Ishikawa (cell line): ENCODE data around the gene CRTC1.

ENCODE experiments used
- CEBPB ChIP-seq: IDR thresholded peaks from 2 replicates; pipeline ENCODE4 v1.6.1; 2012
- CREB1 ChIP-seq: IDR thresholded peaks from 2 replicates; pipeline ENCODE4 v1.6.1; 2012; ENCODE audit warnings: low read depth
- EGR1 ChIP-seq: IDR thresholded peaks from 2 replicates; pipeline ENCODE4 v1.6.1; 2012
- EP300 ChIP-seq: IDR thresholded peaks from 2 replicates; pipeline ENCODE4 v1.6.1; 2012; ENCODE audit warnings: borderline replicate concordance
- FOXM1 ChIP-seq: IDR thresholded peaks from 2 replicates; pipeline ENCODE4 v1.6.1; 2012; ENCODE audit warnings: low read depth, borderline replicate concordance
- NFIC ChIP-seq: IDR thresholded peaks from 2 replicates; pipeline ENCODE4 v1.6.1; 2012
- RAD21 ChIP-seq: IDR thresholded peaks from 2 replicates; pipeline ENCODE4 v1.6.1; 2012; ENCODE audit warnings: low read depth
- REST ChIP-seq: IDR thresholded peaks from 2 replicates; pipeline ENCODE4 v1.6.1; 2012; ENCODE audit warnings: low read depth, mild to moderate bottlenecking
- TAF1 ChIP-seq: IDR thresholded peaks from 2 replicates; pipeline ENCODE4 v1.6.1; 2012; ENCODE audit warnings: low read depth, mild to moderate bottlenecking
- TCF12 ChIP-seq: IDR thresholded peaks from 2 replicates; pipeline ENCODE4 v1.6.1; 2012; ENCODE audit warnings: low read depth
- TEAD4 ChIP-seq: IDR thresholded peaks from 2 replicates; pipeline ENCODE4 v1.6.1; 2012
- USF1 ChIP-seq: IDR thresholded peaks from 2 replicates; pipeline ENCODE4 v1.6.1; 2012
- YY1 ChIP-seq: IDR thresholded peaks from 2 replicates; pipeline ENCODE4 v1.6.1; 2012; ENCODE audit warnings: low read depth
- ZBTB7A ChIP-seq: IDR thresholded peaks from 2 replicates; pipeline ENCODE4 v1.6.1; 2012; ENCODE audit warnings: low read depth
- TF ChIP-seq, protein P1 (sequence below): IDR thresholded peaks from 2 replicates; pipeline ENCODE4 v1.6.1; 2012

The CRTC1 gene

DNA sequence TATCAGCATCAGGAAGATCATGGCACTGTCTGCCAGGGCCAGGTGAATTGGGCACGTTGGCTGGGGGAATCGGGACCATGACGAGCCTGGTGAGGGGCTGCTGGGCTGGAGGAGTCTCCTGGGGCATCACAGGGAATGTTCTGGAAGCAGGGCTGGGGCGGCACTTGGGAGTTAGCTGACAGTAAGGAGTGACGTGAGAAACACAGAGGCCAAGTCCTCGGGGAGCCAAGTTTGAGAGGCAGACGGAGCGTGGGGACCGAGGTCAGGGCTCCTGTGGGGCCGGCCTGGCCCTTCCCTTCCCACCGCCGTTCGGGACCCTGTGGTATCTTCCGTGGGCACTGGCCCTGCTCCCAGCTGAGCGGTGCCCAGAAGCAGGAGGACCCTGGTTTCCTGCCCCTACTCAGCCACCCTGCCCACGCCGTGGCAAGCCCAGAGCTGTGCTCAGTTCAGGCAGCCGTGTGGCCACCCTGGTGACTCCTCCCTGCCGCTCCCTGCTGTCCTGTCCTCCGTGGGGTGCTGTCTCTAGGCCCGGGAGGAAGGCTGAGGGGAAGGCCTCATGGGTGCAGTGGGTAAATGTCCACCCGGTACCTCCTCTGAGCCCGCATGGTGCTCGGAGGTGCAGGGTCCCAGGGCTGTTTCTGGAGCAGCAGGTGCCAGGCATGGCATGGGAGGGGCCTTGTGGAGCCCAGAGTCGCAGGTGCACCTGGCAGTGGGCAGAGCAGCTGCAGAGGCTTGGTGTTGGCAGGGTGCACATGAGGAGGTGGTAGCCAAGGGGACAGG, 25.2 kb downstream of the CRTC1 start:
- TF ChIP-seq TAF1: no peak
- no peak for TF ChIP-seq TCF12
- no peak for TF ChIP-seq EP300
- no peak for TF ChIP-seq REST
- TF ChIP-seq YY1: no peak
- no peak for TF ChIP-seq USF1
- TF ChIP-seq FOXM1: no peak
- TF ChIP-seq NFIC: no peak
- TF ChIP-seq ZBTB7A: no peak
- TF ChIP-seq CREB1: no peak
- TF ChIP-seq TEAD4: no peak
- no peak for TF ChIP-seq EGR1
- TF ChIP-seq, protein P1, sequence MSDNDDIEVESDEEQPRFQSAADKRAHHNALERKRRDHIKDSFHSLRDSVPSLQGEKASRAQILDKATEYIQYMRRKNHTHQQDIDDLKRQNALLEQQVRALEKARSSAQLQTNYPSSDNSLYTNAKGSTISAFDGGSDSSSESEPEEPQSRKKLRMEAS: no peak
- no peak for TF ChIP-seq CEBPB
- TF ChIP-seq RAD21: no peak

GRCh38 chr19:18709546-18709945, 26.1 kb downstream of the CRTC1 start:
- TF ChIP-seq USF1: no peak
- no peak for TF ChIP-seq YY1
- TF ChIP-seq TAF1: no peak
- TF ChIP-seq TCF12: no peak
- no peak for TF ChIP-seq ZBTB7A
- TF ChIP-seq NFIC: no peak
- TF ChIP-seq CREB1: no peak
- TF ChIP-seq REST: no peak
- TF ChIP-seq CEBPB: no peak
- no peak for TF ChIP-seq RAD21
- no peak for TF ChIP-seq FOXM1

- TF ChIP-seq EP300 (no peak), CREB1 (no peak), TCF12 (no peak), FOXM1 (no peak), NFIC (no peak), ZBTB7A (no peak), YY1 (no peak)
Measured at GRCh38 chr19:18710186-18710585, 26.7 kb downstream of the CRTC1 start.

GRCh38 chr19:18710996-18711751, 27.7 kb downstream of the CRTC1 start:
- TF ChIP-seq EP300: no peak
- no peak for TF ChIP-seq RAD21
- TF ChIP-seq CEBPB: no peak
- TF ChIP-seq EGR1: no peak
- TF ChIP-seq FOXM1: no peak
- no peak for TF ChIP-seq NFIC
- TF ChIP-seq REST: no peak
- TF ChIP-seq ZBTB7A: no peak
- TF ChIP-seq USF1: no peak
- TF ChIP-seq YY1: no peak
- TF ChIP-seq TEAD4: no peak
- no peak for TF ChIP-seq TCF12
- no peak for TF ChIP-seq CREB1
- no peak for TF ChIP-seq TAF1
- TF ChIP-seq, protein P1: no peak
